Psoas muscle (tissue), 8 donors: Measurements from ENCODE around the gene ORMDL3. TPM values are rescaled to one million over a fixed set of nuclear protein-coding genes. Genes with fewer than 3 reads are reported as not detected.
"Not testable (repeated sequence)": the region's sequence is repeated elsewhere in the genome, so short reads cannot be mapped to it uniquely, and the experiment has no call there.

Experiments used
- ATAC-seq, 4 donors: fragments of 200-7000 bp; cut with Tn5 transposase; one replicate each; pipeline ENCODE4 v1.9.1; 2020; ENCODE audit warnings: moderate library complexity in 3 of 4, mild to moderate bottlenecking in 2 of 4
- DNase-seq, 2 donors: peaks; one replicate each; pipeline ENCODE4 v3.0.0-alpha.2; 2020
- H3K27ac ChIP-seq: fragments of 200-600 bp; one replicate; pipeline ENCODE4 v1.8.0; 2022
- H3K27me3 ChIP-seq, 3 donors: fragments of 200-600 bp in 1 of 3; one replicate each; pipeline versions ENCODE4 v1.6.1 to v1.8.0; 2013 to 2022; ENCODE audit warnings: low read length in 2 of 3, mild to moderate bottlenecking in 2 of 3, moderate library complexity in 1 of 3; ENCODE audit not compliant: insufficient read depth in 3 of 3
- H3K36me3 ChIP-seq, 2 donors: fragments of 200-600 bp in 1 of 2; one replicate each; pipeline versions ENCODE4 v1.6.1 to v1.8.0; 2013 to 2022; ENCODE audit warnings: low read depth in 1 of 2, mild to moderate bottlenecking in 1 of 2, moderate library complexity in 1 of 2; ENCODE audit not compliant: insufficient read depth in 1 of 2
- H3K4me1 ChIP-seq: fragments of 200-600 bp; one replicate; pipeline ENCODE4 v1.8.0; 2022
- H3K4me3 ChIP-seq: fragments of 200-600 bp; one replicate; pipeline ENCODE4 v1.8.0; 2022; ENCODE audit warnings: mild to moderate bottlenecking
- H3K9me3 ChIP-seq: fragments of 200-600 bp; one replicate; pipeline ENCODE4 v1.8.0; 2022
- WGBS, 3 donors: extraction: QIAGEN DNeasy Blood & Tissue Kit; methylation state at CpG; one replicate each; pipeline versions ENCODE4 v1.1.6 to v1.1.7; 2013; 5-methylcytosine and 5-hydroxymethylcytosine counted together
- intact Hi-C, 2 donors: fragments of 100-400 bp; cut with DNase I; formaldehyde crosslinking; loops; one replicate each; pipeline versions ENCODE4 v1.11.0 to v1.14.2; 2022
- polyA plus RNA-seq, 3 donors: library from polyadenylated mRNA; stranded (reverse); fragments of 200-250 nt; gene quantifications; one replicate each; pipeline ENCODE4 v1.2.3, GENCODE V29; 2013
- total RNA-seq, 4 donors: library from RNA; stranded (reverse); fragmentation: NEBNext Ultra II Directional in 2 of 4; extraction: Animal tissue kit (Norgen Biotek cat#: 25700) in 2 of 4; gene quantifications; one replicate each; pipeline versions ENCODE4 v1.2.1 to v1.2.4, GENCODE V29; 2021 to 2023
- TF ChIP-seq, protein P1 (sequence below): fragments of 200-600 bp; IDR thresholded peaks from one replicate; pipeline ENCODE4 v1.8.0; 2022; ENCODE audit warnings: antibody characterized with exemption
- donor health status: healthy with polysubstance abuse.
- donor health status: DM: no; HTN: no; CAD: no; lungs with moderate emphysema.
- donor health status: Bipolar disorder and iron deficiency.
- donor health status: healthy.
- donor health status: DM: yes; HTN: yes; CAD: no.
- donor health status: DM: no; HTN: no; CAD: no.
- donor health status: DM: no; HTN: no; CAD: no.
- donor health status: DM: yes; HTN: yes; CAD: no.

Gene ORMDL3
- total and polyA plus RNA-seq, 7 donors, result 16.9 to 66.9 (median 22.7) TPM

- TF ChIP-seq, protein P1, sequence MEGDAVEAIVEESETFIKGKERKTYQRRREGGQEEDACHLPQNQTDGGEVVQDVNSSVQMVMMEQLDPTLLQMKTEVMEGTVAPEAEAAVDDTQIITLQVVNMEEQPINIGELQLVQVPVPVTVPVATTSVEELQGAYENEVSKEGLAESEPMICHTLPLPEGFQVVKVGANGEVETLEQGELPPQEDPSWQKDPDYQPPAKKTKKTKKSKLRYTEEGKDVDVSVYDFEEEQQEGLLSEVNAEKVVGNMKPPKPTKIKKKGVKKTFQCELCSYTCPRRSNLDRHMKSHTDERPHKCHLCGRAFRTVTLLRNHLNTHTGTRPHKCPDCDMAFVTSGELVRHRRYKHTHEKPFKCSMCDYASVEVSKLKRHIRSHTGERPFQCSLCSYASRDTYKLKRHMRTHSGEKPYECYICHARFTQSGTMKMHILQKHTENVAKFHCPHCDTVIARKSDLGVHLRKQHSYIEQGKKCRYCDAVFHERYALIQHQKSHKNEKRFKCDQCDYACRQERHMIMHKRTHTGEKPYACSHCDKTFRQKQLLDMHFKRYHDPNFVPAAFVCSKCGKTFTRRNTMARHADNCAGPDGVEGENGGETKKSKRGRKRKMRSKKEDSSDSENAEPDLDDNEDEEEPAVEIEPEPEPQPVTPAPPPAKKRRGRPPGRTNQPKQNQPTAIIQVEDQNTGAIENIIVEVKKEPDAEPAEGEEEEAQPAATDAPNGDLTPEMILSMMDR, result no peak
- no peak overlapping the region for H3K27ac ChIP-seq
- WGBS, 3 donors, result 75 to 94% (median 86%) methylated on average over 2 of the region's 2 CpGs
- DNase-seq (no peak), ATAC-seq (no peak)
- no peaks in the 10 kb centered on the region for H3K9me3 ChIP-seq
- peaks cover 5% of the 10 kb centered on the region for H3K4me1 ChIP-seq
- H3K4me3 ChIP-seq, result no peak overlapping the region
- intact Hi-C loops, result no loop called here
- H3K27me3 ChIP-seq, result no peaks in the 10 kb centered on the region
- H3K36me3 ChIP-seq, result no peaks in the 10 kb centered on the region
These were observed 21.6 kb upstream of the ORMDL3 start for GRCh38 chr17:39949028-39949427.

DNA sequence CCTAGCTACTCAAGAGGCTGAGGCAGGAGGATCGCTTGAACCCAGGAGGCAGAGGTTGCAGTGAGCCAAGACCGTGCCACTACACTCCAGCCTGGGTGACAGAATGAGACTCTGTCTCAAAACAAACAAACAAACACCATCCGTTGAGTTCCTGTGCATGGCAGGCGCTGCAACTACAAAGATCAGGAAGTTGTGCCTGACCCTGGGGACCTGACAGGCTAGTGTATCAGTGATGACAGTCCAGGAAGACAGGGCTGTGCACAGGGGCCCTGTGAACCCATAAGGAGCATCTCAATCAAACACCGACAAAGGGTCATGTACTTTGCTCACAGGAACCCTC is 21.1 kb upstream of the ORMDL3 start:
- not testable (repeated sequence) for ATAC-seq
- 80 to 82% (median 81%) methylated on average over 5 of the region's 5 CpGs for WGBS, 3 donors

GRCh38 chr17:39946551-39947330 is 19.3 kb upstream of the ORMDL3 start:
- no peaks in the 10 kb centered on the region for H3K27me3 ChIP-seq
- no peaks in the 10 kb centered on the region for H3K4me1 ChIP-seq
- H3K4me3 ChIP-seq, result no peak overlapping the region
- no peaks in the 10 kb centered on the region for H3K9me3 ChIP-seq
- 76 to 81% (median 80%) methylated on average over 15 of the region's 15 CpGs for WGBS, 3 donors
- no peaks in the 10 kb centered on the region for H3K36me3 ChIP-seq
- TF ChIP-seq, protein P1, result no peak
- DNase-seq (no peak), ATAC-seq (no peak)
- no peak overlapping the region for H3K27ac ChIP-seq
- intact Hi-C loops, result no loop called here

More for the DNA sequence above, 21.1 kb upstream of the ORMDL3 start:
- H3K4me1 ChIP-seq, DNase-seq, H3K27ac ChIP-seq, intact Hi-C loops, H3K9me3 ChIP-seq, H3K27me3 ChIP-seq, H3K4me3 ChIP-seq, H3K36me3 ChIP-seq: not testable (repeated sequence)

- TF ChIP-seq, protein P1, result no peak
- Histone ChIP-seq H3K4me3 (no peak overlapping the region), H3K9me3 (no peaks in the 10 kb centered on the region), H3K4me1 (no peaks in the 10 kb centered on the region), H3K27me3 (no peaks in the 10 kb centered on the region), H3K27ac (peak overlapping the region; percentile 10), H3K36me3 (no peaks in the 10 kb centered on the region)
- intact Hi-C loops, result no loop called here
- no peak for DNase-seq
- WGBS, 3 donors, result 58 to 72% (median 70%) methylated on average over 12 to 16 of the region's 16 CpGs
- peak in 1 of 4 donors; percentile 5 for ATAC-seq
These were observed 17.0 kb upstream of the ORMDL3 start for GRCh38 chr17:39944393-39944711.

DNA sequence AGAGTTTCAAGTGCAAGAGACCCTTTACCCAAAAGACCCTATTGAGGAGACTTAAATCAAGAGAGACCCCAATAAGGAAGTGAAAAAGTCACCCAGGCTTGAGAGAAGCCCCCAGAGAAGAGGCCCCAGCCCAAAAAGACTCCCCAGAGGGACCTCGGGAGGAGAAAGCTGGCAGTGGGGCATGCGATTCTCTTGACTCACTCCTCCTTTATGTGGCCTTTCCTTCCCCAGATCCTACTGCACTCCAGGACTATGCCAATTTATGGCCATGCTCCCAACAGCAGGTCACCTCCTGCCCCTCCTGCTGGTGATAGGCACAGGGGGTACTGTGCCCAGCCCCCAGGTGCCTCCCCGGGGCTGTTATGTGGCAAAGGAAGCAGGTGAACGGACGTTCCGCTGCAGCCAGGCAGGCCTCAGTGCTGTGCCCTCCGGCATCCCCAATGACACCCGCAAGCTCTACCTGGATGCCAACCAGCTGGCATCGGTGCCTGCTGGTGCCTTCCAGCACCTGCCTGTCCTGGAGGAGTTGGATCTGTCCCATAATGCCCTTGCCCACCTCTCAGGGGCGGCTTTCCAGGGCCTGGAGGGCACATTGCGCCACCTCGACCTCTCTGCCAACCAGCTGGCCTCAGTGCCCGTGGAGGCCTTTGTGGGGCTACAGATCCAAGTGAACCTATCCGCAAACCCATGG is 16.4 kb upstream of the ORMDL3 start:
- Histone ChIP-seq H3K9me3 (no peaks in the 10 kb centered on the region), H3K27me3 (no peaks in the 10 kb centered on the region), H3K27ac (peak overlapping the region; percentile 10), H3K4me3 (no peak overlapping the region), H3K36me3 (no peaks in the 10 kb centered on the region), H3K4me1 (no peaks in the 10 kb centered on the region)
- ATAC-seq (peak; percentile 65 to 80 (median 74)), DNase-seq (peak in 1 of 2 donors; percentile 65)
- TF ChIP-seq, protein P1, result no peak
- intact Hi-C loops, result no loop called here
- WGBS, 3 donors, result 44 to 58% (median 53%) methylated on average over 14 of the region's 14 CpGs
